ENCODE results near the gene SBK1. TPM values are rescaled to one million over a fixed set of nuclear protein-coding genes. Genes with fewer than 3 reads are reported as not detected.

The SBK1 gene
- total RNA-seq, 1 experiment from 2014 or later: 18.4 TPM

DNA sequence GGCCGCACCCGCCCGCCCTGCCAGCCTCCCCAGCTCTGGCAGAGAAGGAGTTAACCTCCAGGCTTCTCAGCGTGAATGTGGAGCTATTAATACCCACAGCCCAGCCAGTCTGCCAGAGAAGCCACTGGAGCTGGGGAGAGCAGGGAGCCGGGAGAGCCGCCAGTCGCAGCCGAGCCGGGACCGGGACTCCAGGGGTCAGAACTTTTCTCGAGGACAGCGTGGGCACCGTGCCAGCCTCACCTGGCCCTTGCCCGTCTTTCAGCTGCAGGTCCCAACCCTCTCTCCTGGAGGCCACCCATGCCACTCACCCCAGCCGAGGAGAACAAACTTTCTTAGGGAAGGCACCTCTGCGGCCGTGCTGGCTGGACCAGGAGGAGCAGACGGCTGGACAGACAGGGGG lies 33.8 kb upstream of the SBK1 start:
- Histone ChIP-seq H3K79me2 (ENCODE audit: low read depth) (no peaks in the 10 kb centered on the region), H3K9me2 (ENCODE audit: insufficient read depth) (no peaks in the 10 kb centered on the region), H4K20me1 (ENCODE audit: insufficient read depth) (no peaks in the 10 kb centered on the region), H3K27me3 (ENCODE audit: insufficient read depth, low read depth) (no peaks in the 10 kb centered on the region), H3K9me3 (ENCODE audit: insufficient read depth, low read depth) (no peaks in the 10 kb centered on the region), H3K4me1 (replicated peaks; ENCODE audit: insufficient read depth) (no peaks in the 10 kb centered on the region), H3K36me3 (ENCODE audit: low read depth) (no peaks in the 10 kb centered on the region), H3K4me2 (no peak overlapping the region), H3K27ac (no peak overlapping the region), H2AFZ (no peak overlapping the region), H3K4me3 (no peak overlapping the region), H3F3A (ENCODE audit: insufficient read depth, low read depth) (no peaks in the 10 kb centered on the region)
- ChIA-PET CTCF (interaction anchor here (0.7 kb wide), 1 partner anchor 91 kb away, joined by 3 read pairs; no protein-coding TSS in a partner anchor), POLR2A (ENCODE audit: unreplicated experiment) (interaction anchor here (0.5 kb wide), 1 partner anchor 19 kb away, joined by 4 read pairs; no protein-coding TSS in a partner anchor)
- BruUV-seq (replicated peaks): no TSS peak
- peak; percentile 6 to 25 for DNase-seq
- TF ChIP-seq EZH2 (IDR thresholded peaks at IDR 0.05; ENCODE audit: low read depth): no peak
- TF ChIP-seq, protein P1, sequence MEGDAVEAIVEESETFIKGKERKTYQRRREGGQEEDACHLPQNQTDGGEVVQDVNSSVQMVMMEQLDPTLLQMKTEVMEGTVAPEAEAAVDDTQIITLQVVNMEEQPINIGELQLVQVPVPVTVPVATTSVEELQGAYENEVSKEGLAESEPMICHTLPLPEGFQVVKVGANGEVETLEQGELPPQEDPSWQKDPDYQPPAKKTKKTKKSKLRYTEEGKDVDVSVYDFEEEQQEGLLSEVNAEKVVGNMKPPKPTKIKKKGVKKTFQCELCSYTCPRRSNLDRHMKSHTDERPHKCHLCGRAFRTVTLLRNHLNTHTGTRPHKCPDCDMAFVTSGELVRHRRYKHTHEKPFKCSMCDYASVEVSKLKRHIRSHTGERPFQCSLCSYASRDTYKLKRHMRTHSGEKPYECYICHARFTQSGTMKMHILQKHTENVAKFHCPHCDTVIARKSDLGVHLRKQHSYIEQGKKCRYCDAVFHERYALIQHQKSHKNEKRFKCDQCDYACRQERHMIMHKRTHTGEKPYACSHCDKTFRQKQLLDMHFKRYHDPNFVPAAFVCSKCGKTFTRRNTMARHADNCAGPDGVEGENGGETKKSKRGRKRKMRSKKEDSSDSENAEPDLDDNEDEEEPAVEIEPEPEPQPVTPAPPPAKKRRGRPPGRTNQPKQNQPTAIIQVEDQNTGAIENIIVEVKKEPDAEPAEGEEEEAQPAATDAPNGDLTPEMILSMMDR (conservative IDR thresholded peaks at IDR 0.05): no peak
- intact Hi-C loops (cut with micrococcal nuclease; ENCODE audit: unreplicated experiment): no loop called here

DNA sequence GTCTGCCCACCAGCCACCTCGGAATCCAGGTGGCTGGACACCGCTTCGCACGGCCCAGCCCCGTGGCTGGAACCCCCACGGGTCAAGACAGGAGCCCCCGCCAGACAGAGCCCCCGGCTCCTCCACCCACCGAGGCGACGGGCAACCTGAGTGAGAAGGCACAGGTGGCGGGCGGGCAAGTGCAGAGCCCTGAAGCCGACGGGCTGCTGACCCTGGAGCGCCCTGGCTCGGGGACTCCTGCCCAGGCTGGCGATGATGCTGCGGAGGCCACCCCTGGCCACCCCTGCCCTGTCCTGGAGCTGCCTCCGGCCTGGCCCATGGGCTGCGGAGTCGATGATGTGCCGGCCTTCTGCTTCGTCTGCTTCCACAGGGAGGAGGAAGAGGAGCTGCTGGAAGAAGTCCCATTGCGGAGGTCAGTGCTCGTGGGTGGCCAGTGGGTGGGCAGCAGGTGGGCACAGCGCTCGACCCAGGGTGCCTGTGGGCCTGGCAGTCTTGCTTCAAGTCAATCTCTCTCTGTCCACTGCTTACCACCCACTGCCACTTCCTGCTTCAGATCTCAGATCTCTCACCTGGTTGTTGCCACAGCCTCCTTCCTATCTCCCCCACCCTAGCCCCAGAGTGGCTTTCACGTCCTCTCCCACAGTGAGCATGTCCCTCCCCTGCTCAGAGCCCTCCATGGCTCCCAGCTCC lies 33.1 kb upstream of the SBK1 start:
- CTCF ChIA-PET: interaction anchor here (0.7 kb wide), 1 partner anchor 92 kb away, joined by 3 read pairs; no protein-coding TSS in a partner anchor
- H2AFZ ChIP-seq: no peak overlapping the region
- H3K4me2 ChIP-seq: no peak overlapping the region
- no peaks in the 10 kb centered on the region for H3K79me2 ChIP-seq (ENCODE audit: low read depth)
- peaks cover 3% of the 10 kb centered on the region; the same call in 1 of the 2 replicates for H3F3A ChIP-seq (ENCODE audit: insufficient read depth, low read depth)
- H3K4me3 ChIP-seq: no peak overlapping the region
- H4K20me1 ChIP-seq (ENCODE audit: insufficient read depth): no peaks in the 10 kb centered on the region
- H3K9me3 ChIP-seq (ENCODE audit: insufficient read depth, low read depth): no peaks in the 10 kb centered on the region
- no TSS peak for BruUV-seq (replicated peaks)
- H3K9me2 ChIP-seq (ENCODE audit: insufficient read depth): no peaks in the 10 kb centered on the region
- intact Hi-C loops (cut with micrococcal nuclease; ENCODE audit: unreplicated experiment): no loop called here
- H3K4me1 ChIP-seq (replicated peaks; ENCODE audit: insufficient read depth): no peaks in the 10 kb centered on the region
- H3K27ac ChIP-seq: no peak overlapping the region
- DNase-seq: peak in 1 of 2 experiments; percentile 34
- H3K36me3 ChIP-seq (ENCODE audit: low read depth): no peaks in the 10 kb centered on the region
- no peaks in the 10 kb centered on the region for H3K27me3 ChIP-seq (ENCODE audit: insufficient read depth, low read depth)
- POLR2A ChIA-PET (ENCODE audit: unreplicated experiment): interaction anchor here (0.5 kb wide), 1 partner anchor 19 kb away, joined by 4 read pairs; no protein-coding TSS in a partner anchor
- TF ChIP-seq, protein P1 (conservative IDR thresholded peaks at IDR 0.05): no peak
- no peak for TF ChIP-seq EZH2 (IDR thresholded peaks at IDR 0.05; ENCODE audit: low read depth)

DNA sequence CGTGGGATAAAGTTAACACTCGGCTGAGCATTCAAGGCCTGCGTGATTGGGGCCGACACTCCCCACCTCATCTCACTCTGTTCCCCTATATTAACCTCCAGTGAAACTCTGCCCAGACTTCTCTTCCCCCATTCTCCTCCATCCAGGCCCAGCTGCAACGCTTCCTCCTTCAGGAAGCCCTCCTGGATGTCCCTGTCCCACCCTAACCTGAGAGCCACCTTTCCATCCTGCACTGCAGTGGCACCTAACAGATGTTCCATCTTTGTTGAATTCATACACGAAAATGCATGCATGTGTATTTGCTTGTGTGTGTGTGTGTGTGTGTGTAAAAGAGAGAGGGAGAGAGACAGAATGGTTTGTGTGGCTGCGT lies 32.6 kb upstream of the SBK1 start:
- no peaks in the 10 kb centered on the region for H3K79me2 ChIP-seq (ENCODE audit: low read depth)
- no peak overlapping the region for H2AFZ ChIP-seq
- 0 out of 2 replicates have a peak, but pooled peaks cover under 1% of the 10 kb centered on the region for H3K4me1 ChIP-seq (replicated peaks; ENCODE audit: insufficient read depth)
- H3K4me2 ChIP-seq: no peak overlapping the region
- H3F3A ChIP-seq (ENCODE audit: insufficient read depth, low read depth): peaks cover 6% of the 10 kb centered on the region; the same call in 1 of the 2 replicates
- ChIA-PET CTCF (no interaction called here), POLR2A (ENCODE audit: unreplicated experiment) (no interaction called here)
- no peaks in the 10 kb centered on the region for H3K9me2 ChIP-seq (ENCODE audit: insufficient read depth)
- no peak overlapping the region for H3K27ac ChIP-seq
- H3K36me3 ChIP-seq (ENCODE audit: low read depth): no peaks in the 10 kb centered on the region
- TF ChIP-seq EZH2 (IDR thresholded peaks at IDR 0.05; ENCODE audit: low read depth): no peak
- TF ChIP-seq, protein P1 (conservative IDR thresholded peaks at IDR 0.05): no peak
- H3K4me3 ChIP-seq: no peak overlapping the region
- intact Hi-C loops (cut with micrococcal nuclease; ENCODE audit: unreplicated experiment): loop anchor here (5.0 kb wide), 1 partner anchor 92 kb away; no protein-coding TSS in a partner anchor
- BruUV-seq (replicated peaks): no TSS peak
- no peaks in the 10 kb centered on the region for H3K27me3 ChIP-seq (ENCODE audit: insufficient read depth, low read depth)
- no peaks in the 10 kb centered on the region for H3K9me3 ChIP-seq (ENCODE audit: insufficient read depth, low read depth)
- DNase-seq: no peak
- H4K20me1 ChIP-seq (ENCODE audit: insufficient read depth): no peaks in the 10 kb centered on the region
